IMR-90 (cell line): Measurements from ENCODE around the gene ALOX12B. TPM values are rescaled to one million over a fixed set of nuclear protein-coding genes. Genes with fewer than 3 reads are reported as not detected.

ENCODE experiments used
- ATAC-seq: fragments of 200-7000 bp; cut with Tn5 transposase; 2 replicates; pipeline ENCODE4 v1.9.1; 2020; ENCODE audit warnings: low read depth, mild to moderate bottlenecking, moderate library complexity
- BruUV-seq: library from RNA; stranded (reverse); fragments of 400-500 nt; replicated peaks from 2 replicates; lab custom pipeline; 2021; lab: Mats Ljungman, UMichigan
- CTCF ChIA-PET: fragments of 300-600 bp; formaldehyde crosslinking; extraction: SDS; loops from one replicate; lab custom pipeline; 2021; ENCODE audit warnings: antibody characterized with exemption; lab: Yijun Ruan, JAX
- POLR2A ChIA-PET: fragments of 300-600 bp; sonication (Branson Sonifier 250); formaldehyde crosslinking; loops from one replicate; lab custom pipeline; 2022; ENCODE audit warnings: antibody characterized with exemption; ENCODE audit not compliant: unreplicated experiment; lab: Charles Lee
- DNase-seq: peaks from one replicate; pipeline ENCODE4 v3.0.0; 2013
- H2AFZ ChIP-seq: replicated peaks from 2 replicates; pipeline ENCODE3; 2013; ENCODE audit warnings: low read length, mild to moderate bottlenecking; ENCODE audit not compliant: poor library complexity
- H2AK5ac ChIP-seq: 2 replicates; pipeline ENCODE4 v1.6.1; 2013; ENCODE audit warnings: low read depth, low read length, inconsistent platforms
- H2AK9ac ChIP-seq: replicated peaks from 2 replicates; pipeline ENCODE3; 2013; ENCODE audit warnings: mild to moderate bottlenecking, low read depth, low read length, moderate library complexity; ENCODE audit not compliant: poor library complexity
- H2BK120ac ChIP-seq: 2 replicates; pipeline ENCODE4 v1.6.1; 2013; ENCODE audit warnings: low read depth, low read length, inconsistent platforms
- H2BK15ac ChIP-seq: 3 replicates; pipeline ENCODE4 v1.6.1; 2013; ENCODE audit warnings: low read depth, low read length, inconsistent platforms
- H2BK20ac ChIP-seq: 2 replicates; pipeline ENCODE4 v1.6.1; 2013; ENCODE audit warnings: low read depth, mild to moderate bottlenecking, inconsistent platforms, low read length, moderate library complexity
- H2BK5ac ChIP-seq: 2 replicates; pipeline ENCODE4 v1.6.1; 2013; ENCODE audit warnings: mild to moderate bottlenecking, low read depth, low read length, inconsistent platforms; ENCODE audit not compliant: poor library complexity, severe bottlenecking
- H3K14ac ChIP-seq: replicated peaks from 2 replicates; pipeline ENCODE4 v1.6.1; 2013; ENCODE audit warnings: low read depth, low read length, inconsistent platforms
- H3K18ac ChIP-seq: 2 replicates; pipeline ENCODE4 v1.6.1; 2013; ENCODE audit warnings: low read depth, low read length, control low read depth
- H3K23ac ChIP-seq: 2 replicates; pipeline ENCODE4 v1.6.1; 2013; ENCODE audit warnings: low read depth, low read length, inconsistent platforms
- H3K27ac ChIP-seq: 2 replicates; pipeline ENCODE4 v1.5.1; 2013; ENCODE audit warnings: mild to moderate bottlenecking, control low read depth, low read length; ENCODE audit not compliant: insufficient read depth
- H3K27me3 ChIP-seq: 2 replicates; pipeline ENCODE4 v1.6.1; 2013; ENCODE audit warnings: low read length; ENCODE audit not compliant: control insufficient read depth, insufficient read depth
- H3K36me3 ChIP-seq: 2 replicates; pipeline ENCODE4 v1.6.1; 2013; ENCODE audit warnings: low read length, mixed read lengths; ENCODE audit not compliant: control insufficient read depth, insufficient read depth
- H3K4ac ChIP-seq: 2 replicates; pipeline ENCODE4 v1.6.1; 2013; ENCODE audit warnings: low read depth, low read length, inconsistent platforms
- H3K4me1 ChIP-seq: 2 replicates; pipeline ENCODE4 v1.6.1; 2013; ENCODE audit warnings: low read length, mixed read lengths; ENCODE audit not compliant: control insufficient read depth, insufficient read depth
- H3K4me2 ChIP-seq: 2 replicates; pipeline ENCODE4 v1.6.1; 2013; ENCODE audit warnings: low read depth, mild to moderate bottlenecking, control low read depth, low read length, moderate library complexity
- H3K4me3 ChIP-seq: 2 replicates; pipeline ENCODE4 v1.5.1; 2013; ENCODE audit warnings: low read depth, mild to moderate bottlenecking, control low read depth, low read length, moderate library complexity; ENCODE audit not compliant: insufficient read depth
- H3K56ac ChIP-seq: 2 replicates; pipeline ENCODE4 v1.6.1; 2013; ENCODE audit warnings: low read length, inconsistent platforms; ENCODE audit not compliant: insufficient read depth; ENCODE audit errors: extremely low read depth
- H3K79me1 ChIP-seq, 2 experiments: 2 replicates each; pipeline ENCODE4 v1.6.1; 2013; ENCODE audit warnings: low read length in 2 of 2, inconsistent platforms in 1 of 2, low read depth in 1 of 2
- H3K9ac ChIP-seq: 2 replicates; pipeline ENCODE4 v1.6.1; 2013; ENCODE audit warnings: low read depth, low read length, control low read depth
- H3K9me1 ChIP-seq: 2 replicates; pipeline ENCODE4 v1.6.1; 2013; ENCODE audit warnings: low read length, inconsistent platforms; ENCODE audit not compliant: insufficient read depth
- H3K9me3 ChIP-seq: 2 replicates; pipeline ENCODE4 v1.6.1; 2013; ENCODE audit warnings: low read length; ENCODE audit not compliant: control insufficient read depth, insufficient read depth
- H4K20me1 ChIP-seq: 2 replicates; pipeline ENCODE4 v1.6.1; 2013; ENCODE audit warnings: low read length, inconsistent platforms; ENCODE audit not compliant: insufficient read depth
- H4K5ac ChIP-seq: 2 replicates; pipeline ENCODE4 v1.6.1; 2013; ENCODE audit warnings: mild to moderate bottlenecking, low read depth, low read length, control low read depth
- H4K8ac ChIP-seq, 2 experiments: 2 replicates each; pipeline ENCODE4 v1.6.1; 2013; ENCODE audit warnings: low read depth in 2 of 2, low read length in 2 of 2, control low read depth in 1 of 2, inconsistent platforms in 1 of 2
- H4K91ac ChIP-seq: 2 replicates; pipeline ENCODE4 v1.6.1; 2013; ENCODE audit warnings: low read depth, low read length, inconsistent platforms; ENCODE audit not compliant: insufficient read depth
- BHLHE40 ChIP-seq: fragments of 150-350 bp; IDR thresholded peaks from 2 replicates; pipeline ENCODE4 v1.6.1; 2016; ENCODE audit warnings: mild to moderate bottlenecking, low read depth, low read length
- CEBPB ChIP-seq: IDR thresholded peaks from 2 replicates; pipeline ENCODE4 v1.6.1; 2012; ENCODE audit warnings: low read depth, low read length, improper control_type of control experiment
- CHD1 ChIP-seq: IDR thresholded peaks from 2 replicates; pipeline ENCODE4 v1.6.1; 2012; ENCODE audit warnings: low read depth, low read length, improper control_type of control experiment
- CTCF ChIP-seq: conservative IDR thresholded peaks from 2 replicates; pipeline ENCODE4 v1.5.1; 2012; ENCODE audit warnings: mild to moderate bottlenecking, low read depth, low read length, improper control_type of control experiment
- ELK1 ChIP-seq: fragments of 150-350 bp; IDR thresholded peaks from 2 replicates; pipeline ENCODE4 v1.6.1; 2016; ENCODE audit warnings: low read depth, mild to moderate bottlenecking, low read length, moderate library complexity, borderline replicate concordance
- FOS ChIP-seq: fragments of 150-350 bp; IDR thresholded peaks from 2 replicates; pipeline ENCODE4 v1.6.1; 2016; ENCODE audit warnings: low read depth, low read length
- MAFK ChIP-seq: IDR thresholded peaks from 2 replicates; pipeline ENCODE4 v1.6.1; 2012; ENCODE audit warnings: low read depth, low read length, improper control_type of control experiment
- MAZ ChIP-seq: IDR thresholded peaks from 2 replicates; pipeline ENCODE4 v1.6.1; 2012; ENCODE audit warnings: low read depth, mild to moderate bottlenecking, low read length, improper control_type of control experiment, moderate library complexity, borderline replicate concordance
- MXI1 ChIP-seq: IDR thresholded peaks from 2 replicates; pipeline ENCODE4 v1.6.1; 2012; ENCODE audit warnings: low read depth, mild to moderate bottlenecking, low read length, moderate library complexity, borderline replicate concordance
- NFE2L2 ChIP-seq: fragments of 150-350 bp; IDR thresholded peaks from 2 replicates; pipeline ENCODE4 v1.6.1; 2016; ENCODE audit warnings: low read depth, mild to moderate bottlenecking, low read length
- POLR2A ChIP-seq: IDR thresholded peaks from 2 replicates; pipeline ENCODE4 v1.6.1; 2012; ENCODE audit warnings: mild to moderate bottlenecking, low read depth, low read length
- RAD21 ChIP-seq: IDR thresholded peaks from 2 replicates; pipeline ENCODE4 v1.6.1; 2012; ENCODE audit warnings: low read length, improper control_type of control experiment
- RCOR1 ChIP-seq: IDR thresholded peaks from 2 replicates; pipeline ENCODE4 v1.6.1; 2012; ENCODE audit warnings: mild to moderate bottlenecking, low read length, improper control_type of control experiment; ENCODE audit not compliant: insufficient replicate concordance
- RFX5 ChIP-seq: IDR thresholded peaks from 2 replicates; pipeline ENCODE4 v1.8.0; 2012; ENCODE audit warnings: low read depth, mild to moderate bottlenecking, low read length, moderate library complexity
- SMC3 ChIP-seq: fragments of 150-350 bp; IDR thresholded peaks from 2 replicates; pipeline ENCODE4 v1.6.1; 2016; ENCODE audit warnings: low read depth, mild to moderate bottlenecking, antibody characterized with exemption, low read length, moderate library complexity
- USF2 ChIP-seq: fragments of 150-350 bp; IDR thresholded peaks from 2 replicates; pipeline ENCODE4 v1.6.1; 2017; ENCODE audit warnings: mild to moderate bottlenecking, antibody characterized with exemption, low read length, low read depth
- WGBS, 2 experiments: methylation state at CpG; one replicate each; pipeline versions ENCODE4 v1.1.5 to v1.1.7; 2013; ENCODE audit warnings: missing lambda C conversion rate in 2 of 2; ENCODE audit not compliant: insufficient read length in 1 of 2; ENCODE audit errors: extremely low coverage in 2 of 2; 5-methylcytosine and 5-hydroxymethylcytosine counted together
- dilution Hi-C: fragments of 300-500 bp; cut with HindIII; formaldehyde crosslinking; loops from one replicate; pipeline ENCODE4 v1.14.3; 2018; ENCODE audit warnings: low sequenced_read_pairs; ENCODE audit not compliant: unreplicated experiment
- in situ Hi-C: fragments of 300-500 bp; cut with MboI; formaldehyde crosslinking; loops from 3 replicates; pipeline ENCODE4 v1.14.3; 2019; ENCODE audit warnings: low sequenced_read_pairs, inconsistent platforms, mixed read lengths
- intact Hi-C: fragments of 100-400 bp; cut with micrococcal nuclease; formaldehyde crosslinking; loops from 2 replicates; pipeline ENCODE4 v1.10.0; 2022
- polyA plus RNA-seq, 3 experiments: library from polyadenylated mRNA; depleted of rRNA; stranded (reverse); fragments of >200 nt; gene quantifications; 2 replicates each; pipeline ENCODE4 v1.2.3, GENCODE V29; 2012; ENCODE audit warnings: low replicate concordance in 1 of 3
- total RNA-seq: library from RNA; depleted of rRNA; stranded (reverse); fragments of >200 nt; gene quantifications from 2 replicates; pipeline ENCODE4 v1.2.3, GENCODE V29; 2012

ALOX12B gene
- total and polyA plus RNA-seq, 2 of the 4 experiments (the other 2 are of a cell fraction): not detected

GRCh38 chr17:8057691-8058114 lies 29.8 kb downstream of the ALOX12B start:
- no peak for TF ChIP-seq FOS
- TF ChIP-seq CTCF: peak; percentile 86
- TF ChIP-seq NFE2L2: no peak
- no peak for TF ChIP-seq MAZ
- TF ChIP-seq CHD1: no peak
- TF ChIP-seq USF2: no peak
- TF ChIP-seq MAFK: no peak
- peak; percentile 44; the same call in 1 of the 2 replicates for TF ChIP-seq CEBPB
- TF ChIP-seq SMC3: peak; percentile 78
- no peak for TF ChIP-seq BHLHE40
- peak; percentile 86 for TF ChIP-seq RAD21
- no peak for TF ChIP-seq RCOR1
- peak; percentile 78; the same call in 1 of the 2 replicates for TF ChIP-seq MXI1
- no peak for TF ChIP-seq ELK1
- TF ChIP-seq POLR2A: 0 out of 2 replicates have a peak, but pooled peaks have one; percentile 36
- TF ChIP-seq RFX5: no peak
- in situ Hi-C loops: no loop called here
- no peak overlapping the region for H3K18ac ChIP-seq
- no peak overlapping the region for H2AK5ac ChIP-seq
- no peaks in the 10 kb centered on the region for H4K20me1 ChIP-seq
- H2BK5ac ChIP-seq: no peak overlapping the region
- H2AFZ ChIP-seq: peak overlapping the region; percentile 17
- H3K4me3 ChIP-seq: no peak overlapping the region
- no peak overlapping the region for H3K27ac ChIP-seq
- no peaks in the 10 kb centered on the region for H3K9me1 ChIP-seq
- no peak overlapping the region for H2BK15ac ChIP-seq
- H2BK120ac ChIP-seq: no peak overlapping the region
- POLR2A ChIA-PET: interaction anchor here (0.6 kb wide), 1 partner anchor 526 kb away, joined by 4 read pairs; no protein-coding TSS in a partner anchor
- H4K5ac ChIP-seq: no peak overlapping the region
- no peak overlapping the region for H2BK20ac ChIP-seq
- no peaks in the 10 kb centered on the region for H3K9me3 ChIP-seq
- intact Hi-C loops: loop anchor here (1.0 to 5.0 kb wide), 5 partner anchors 68 to 314 kb away; partner anchors contain the start of genes CNTROB and TRAPPC1
- H3K27me3 ChIP-seq: peaks cover 47% of the 10 kb centered on the region
- no peak overlapping the region for H3K14ac ChIP-seq
- H3K56ac ChIP-seq: no peak overlapping the region
- ATAC-seq: peak; percentile 94
- H3K36me3 ChIP-seq: no peaks in the 10 kb centered on the region
- no peak overlapping the region for H4K8ac ChIP-seq
- H3K23ac ChIP-seq: no peak overlapping the region
- H2AK9ac ChIP-seq: no peak overlapping the region
- 0% methylated on average over 11 of the region's 14 CpGs; no CpG with 5 or more reads in 1 of the 2 experiments for WGBS, 2 experiments
- H4K91ac ChIP-seq: no peak overlapping the region
- no peak overlapping the region for H3K9ac ChIP-seq
- peaks cover 2% of the 10 kb centered on the region; the same call in 1 of the 2 replicates for H3K4me1 ChIP-seq
- no peak overlapping the region; the same call in 1 of the 2 replicates for H3K4me2 ChIP-seq
- dilution Hi-C loops: no loop called here
- no peaks in the 10 kb centered on the region for H3K79me1 ChIP-seq
- CTCF ChIA-PET: interaction anchor here (0.5 to 2.8 kb wide), 7 partner anchors 10 to 245 kb away, joined by 3 to 15 read pairs (median 4); no protein-coding TSS in a partner anchor
- no TSS peak for BruUV-seq
- peak; percentile 75 for DNase-seq
- H3K4ac ChIP-seq: no peak overlapping the region
